Effector memory CD4-positive, alpha-beta T cell (primary cell): ENCODE data around the gene TMEM236.

Experiments
- DNase-seq, 3 donors: peaks; one replicate each; pipeline ENCODE4 v3.0.0-alpha.2; 2020
- H3K27ac ChIP-seq: 2 replicates; pipeline ENCODE4 v1.7.0; 2013; ENCODE audit warnings: mild to moderate bottlenecking, low read length, moderate library complexity; ENCODE audit not compliant: insufficient read depth, poor library complexity, severe bottlenecking
- H3K27me3 ChIP-seq: replicated peaks from 2 replicates; pipeline ENCODE4 v1.7.0; 2013; ENCODE audit warnings: mild to moderate bottlenecking, low read length; ENCODE audit not compliant: insufficient read depth, control insufficient read depth, poor library complexity, severe bottlenecking
- H3K36me3 ChIP-seq: 2 replicates; pipeline ENCODE4 v1.7.0; 2013; ENCODE audit warnings: mild to moderate bottlenecking, low read length, moderate library complexity; ENCODE audit not compliant: control insufficient read depth, insufficient read depth
- H3K4me1 ChIP-seq: 2 replicates; pipeline ENCODE4 v1.7.0; 2013; ENCODE audit warnings: low read length, mild to moderate bottlenecking; ENCODE audit not compliant: control insufficient read depth, insufficient read depth, poor library complexity, severe bottlenecking
- H3K4me3 ChIP-seq: 2 replicates; pipeline ENCODE4 v1.7.0; 2013; ENCODE audit warnings: low read length, low read depth, mild to moderate bottlenecking; ENCODE audit not compliant: insufficient read depth, poor library complexity, severe bottlenecking
- H3K9me3 ChIP-seq: 2 replicates; pipeline ENCODE4 v1.7.0; 2013; ENCODE audit warnings: mild to moderate bottlenecking, low read length, moderate library complexity; ENCODE audit not compliant: control insufficient read depth

The TMEM236 gene

DNA sequence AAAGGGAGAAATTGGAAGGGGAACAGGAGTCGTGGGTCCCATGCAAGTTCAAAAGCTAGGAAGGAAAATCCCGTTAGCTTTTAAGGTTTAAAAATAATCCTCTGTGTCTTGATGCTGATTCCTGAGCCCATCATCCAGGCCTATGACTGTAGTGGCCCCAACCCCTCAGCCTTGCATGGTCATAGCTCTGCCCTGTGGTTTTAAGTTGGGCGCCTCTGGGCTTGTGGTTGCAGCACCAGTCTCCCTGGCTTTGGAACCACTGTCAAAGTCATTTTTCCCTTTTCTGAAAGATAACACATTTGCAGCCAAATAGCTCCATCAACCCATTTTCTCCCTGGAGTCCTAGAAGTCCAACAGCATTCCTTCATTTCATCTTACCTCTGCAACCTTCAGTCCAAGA is 13.6 kb downstream of the TMEM236 start:
- Histone ChIP-seq H3K27me3 (no peaks in the 10 kb centered on the region), H3K9me3 (no peaks in the 10 kb centered on the region), H3K27ac (no peak overlapping the region), H3K36me3 (no peaks in the 10 kb centered on the region), H3K4me3 (no peak overlapping the region), H3K4me1 (no peaks in the 10 kb centered on the region)
- no peak for DNase-seq

DNA sequence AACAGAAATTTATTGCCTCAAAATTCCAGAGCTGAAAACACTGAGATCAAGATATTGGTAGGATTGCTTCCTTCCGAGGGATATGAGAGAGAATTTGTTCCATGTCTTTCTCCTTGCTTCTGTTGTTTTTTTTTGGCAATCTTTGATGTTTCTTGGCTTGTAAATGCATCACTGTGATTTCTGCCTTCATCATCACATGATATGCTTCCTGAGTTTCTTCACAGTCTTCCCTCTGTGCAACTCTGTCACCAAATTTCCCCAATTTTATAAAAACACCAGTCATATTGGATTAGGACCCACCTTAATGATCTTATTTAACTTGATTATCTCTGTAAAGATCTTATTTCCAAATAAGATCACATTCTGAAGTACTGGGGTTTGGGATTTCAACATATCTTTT is 14.7 kb downstream of the TMEM236 start:
- H3K27ac ChIP-seq: no peak overlapping the region
- DNase-seq: no peak
- H3K27me3 ChIP-seq: no peaks in the 10 kb centered on the region
- H3K4me3 ChIP-seq: no peak overlapping the region
- no peaks in the 10 kb centered on the region for H3K36me3 ChIP-seq
- H3K4me1 ChIP-seq: no peaks in the 10 kb centered on the region
- no peaks in the 10 kb centered on the region for H3K9me3 ChIP-seq

DNA sequence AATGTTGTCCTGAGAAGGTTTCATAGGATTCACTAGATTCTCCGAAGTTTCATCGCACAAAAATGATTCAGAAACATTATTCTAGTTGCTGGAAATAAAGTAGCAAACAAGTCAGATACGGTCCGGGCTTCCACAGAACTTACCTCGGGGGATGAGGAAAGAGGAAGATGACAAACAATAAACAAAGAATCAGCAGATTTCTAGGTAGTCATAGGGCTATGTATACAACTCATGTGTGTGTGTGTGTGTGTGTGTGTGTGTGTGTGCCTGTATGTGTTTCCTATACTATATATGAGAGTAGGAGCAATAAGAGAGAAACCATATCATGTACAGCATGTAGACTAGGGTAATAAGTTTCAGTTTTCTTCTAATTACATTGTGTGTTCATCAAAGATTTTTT is 16.5 kb downstream of the TMEM236 start:
- DNase-seq: no peak

DNA sequence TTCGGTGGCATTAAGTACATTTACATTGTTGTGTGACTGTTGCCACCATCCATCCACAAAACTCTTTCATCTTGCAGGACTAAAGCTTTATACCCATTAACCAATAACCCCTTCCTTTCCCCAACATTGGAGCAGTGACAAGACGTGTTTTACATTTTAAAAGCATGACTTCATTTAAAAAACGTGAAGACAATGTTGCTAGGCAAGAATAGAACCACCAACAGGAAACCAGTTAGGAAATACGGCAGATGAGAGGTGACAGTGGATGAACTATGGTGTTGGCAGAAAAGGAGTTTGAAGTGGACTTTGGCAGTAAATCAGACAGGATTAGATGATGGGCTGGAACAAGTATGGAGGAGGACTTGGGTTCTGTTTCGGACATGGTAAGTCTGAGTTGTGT is 17.0 kb downstream of the TMEM236 start:
- no peak for DNase-seq
- Histone ChIP-seq H3K36me3 (no peaks in the 10 kb centered on the region), H3K27ac (no peak overlapping the region), H3K27me3 (no peaks in the 10 kb centered on the region), H3K9me3 (no peaks in the 10 kb centered on the region), H3K4me3 (no peak overlapping the region), H3K4me1 (no peaks in the 10 kb centered on the region)

More for the DNA sequence above, 16.5 kb downstream of the TMEM236 start:
- H3K36me3 ChIP-seq: no peaks in the 10 kb centered on the region
- no peak overlapping the region for H3K4me3 ChIP-seq
- H3K27ac ChIP-seq: no peak overlapping the region
- H3K4me1 ChIP-seq: no peaks in the 10 kb centered on the region
- H3K27me3 ChIP-seq: no peaks in the 10 kb centered on the region
- no peaks in the 10 kb centered on the region for H3K9me3 ChIP-seq

DNA sequence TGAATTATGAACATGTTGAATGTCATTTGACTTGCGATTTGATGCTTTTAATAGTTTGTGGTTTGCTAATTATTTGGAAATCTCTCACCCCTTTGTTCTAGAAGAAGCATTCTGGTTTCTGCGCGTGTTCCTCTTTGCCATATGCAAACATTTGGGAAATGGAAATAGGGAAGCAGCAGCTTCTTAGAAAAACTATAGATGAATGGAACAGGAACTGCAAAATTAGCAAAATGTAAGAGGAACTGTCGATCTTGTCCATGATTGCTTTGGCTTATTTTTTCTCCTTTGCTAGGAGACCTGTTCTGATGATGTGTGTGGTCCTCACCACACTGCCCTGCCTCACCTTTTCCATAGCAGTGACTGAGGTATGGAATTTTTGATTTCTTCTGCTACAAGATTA is 19.0 kb downstream of the TMEM236 start:
- H3K4me3 ChIP-seq: no peak overlapping the region
- no peak for DNase-seq
- H3K36me3 ChIP-seq: no peaks in the 10 kb centered on the region
- H3K27me3 ChIP-seq: no peaks in the 10 kb centered on the region
- H3K27ac ChIP-seq: no peak overlapping the region
- H3K4me1 ChIP-seq: no peaks in the 10 kb centered on the region
- no peaks in the 10 kb centered on the region for H3K9me3 ChIP-seq

DNA sequence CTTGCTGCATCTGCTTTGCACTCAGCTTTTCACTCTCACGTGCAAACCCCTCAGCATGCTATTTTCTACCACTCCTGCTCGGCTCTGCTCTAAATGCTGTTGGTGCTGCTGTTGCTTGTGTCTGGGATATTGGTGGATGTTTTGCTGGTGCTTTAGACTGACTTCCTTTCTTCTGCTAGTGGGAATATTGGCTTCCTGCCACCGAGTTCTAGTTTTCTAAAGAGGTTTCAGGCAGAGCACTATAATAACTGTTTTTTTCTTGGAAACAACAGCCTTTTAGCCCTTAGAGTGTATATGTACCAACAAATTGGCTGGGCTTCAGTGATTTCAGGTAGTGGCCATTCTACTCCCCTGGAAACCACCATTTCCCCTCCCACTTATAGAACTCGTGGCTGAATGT is 27.8 kb downstream of the TMEM236 start:
- no peaks in the 10 kb centered on the region for H3K9me3 ChIP-seq
- no peaks in the 10 kb centered on the region for H3K4me1 ChIP-seq
- H3K27me3 ChIP-seq: no peaks in the 10 kb centered on the region
- H3K4me3 ChIP-seq: no peak overlapping the region
- no peaks in the 10 kb centered on the region for H3K36me3 ChIP-seq
- H3K27ac ChIP-seq: no peak overlapping the region
- DNase-seq: no peak

DNA sequence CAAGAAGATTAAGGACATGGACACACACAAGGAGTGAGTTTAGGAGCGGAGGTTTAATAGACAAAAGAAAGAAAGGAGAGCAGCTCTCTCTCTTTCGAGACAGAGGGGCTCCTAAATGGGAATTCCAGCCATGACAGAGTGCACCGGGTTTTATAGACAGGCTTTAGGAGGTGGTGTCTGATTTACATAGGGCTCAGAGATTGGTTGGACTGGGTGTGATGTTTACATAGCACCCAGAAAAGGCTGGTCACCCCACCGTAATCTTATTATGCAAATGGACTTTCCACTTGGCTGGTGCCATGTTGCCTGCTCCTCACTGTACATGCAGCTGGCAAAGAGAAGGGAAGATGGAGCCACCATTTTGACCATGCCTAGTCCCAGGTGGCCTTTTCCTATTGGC is 28.7 kb downstream of the TMEM236 start:
- DNase-seq: no peak
- Histone ChIP-seq H3K36me3 (no peaks in the 10 kb centered on the region), H3K27ac (no peak overlapping the region), H3K4me1 (no peaks in the 10 kb centered on the region), H3K27me3 (no peaks in the 10 kb centered on the region), H3K9me3 (no peaks in the 10 kb centered on the region), H3K4me3 (no peak overlapping the region)

DNA sequence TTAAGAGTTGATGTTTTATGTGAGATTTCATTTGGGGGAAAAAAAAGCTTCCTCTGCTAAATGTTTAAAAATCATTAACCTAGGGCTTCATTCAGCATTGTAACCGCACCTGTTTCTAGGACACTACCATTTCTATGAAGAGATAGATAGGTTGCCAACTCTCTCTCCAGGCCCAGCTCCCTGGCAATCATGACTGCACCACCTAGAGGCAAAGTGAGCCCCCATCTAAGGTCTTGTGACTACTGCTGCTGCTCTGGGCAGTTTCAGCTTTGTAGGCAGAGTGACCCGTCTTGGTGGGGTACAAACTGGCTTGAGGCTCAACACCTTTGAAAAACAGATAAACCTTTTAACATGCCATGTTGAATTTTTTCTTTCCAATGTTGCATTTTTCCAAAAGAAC is 29.9 kb downstream of the TMEM236 start:
- no peaks in the 10 kb centered on the region for H3K36me3 ChIP-seq
- no peaks in the 10 kb centered on the region for H3K4me1 ChIP-seq
- no peak overlapping the region for H3K27ac ChIP-seq
- DNase-seq: no peak
- no peak overlapping the region for H3K4me3 ChIP-seq
- H3K9me3 ChIP-seq: no peaks in the 10 kb centered on the region
- H3K27me3 ChIP-seq: no peaks in the 10 kb centered on the region

DNA sequence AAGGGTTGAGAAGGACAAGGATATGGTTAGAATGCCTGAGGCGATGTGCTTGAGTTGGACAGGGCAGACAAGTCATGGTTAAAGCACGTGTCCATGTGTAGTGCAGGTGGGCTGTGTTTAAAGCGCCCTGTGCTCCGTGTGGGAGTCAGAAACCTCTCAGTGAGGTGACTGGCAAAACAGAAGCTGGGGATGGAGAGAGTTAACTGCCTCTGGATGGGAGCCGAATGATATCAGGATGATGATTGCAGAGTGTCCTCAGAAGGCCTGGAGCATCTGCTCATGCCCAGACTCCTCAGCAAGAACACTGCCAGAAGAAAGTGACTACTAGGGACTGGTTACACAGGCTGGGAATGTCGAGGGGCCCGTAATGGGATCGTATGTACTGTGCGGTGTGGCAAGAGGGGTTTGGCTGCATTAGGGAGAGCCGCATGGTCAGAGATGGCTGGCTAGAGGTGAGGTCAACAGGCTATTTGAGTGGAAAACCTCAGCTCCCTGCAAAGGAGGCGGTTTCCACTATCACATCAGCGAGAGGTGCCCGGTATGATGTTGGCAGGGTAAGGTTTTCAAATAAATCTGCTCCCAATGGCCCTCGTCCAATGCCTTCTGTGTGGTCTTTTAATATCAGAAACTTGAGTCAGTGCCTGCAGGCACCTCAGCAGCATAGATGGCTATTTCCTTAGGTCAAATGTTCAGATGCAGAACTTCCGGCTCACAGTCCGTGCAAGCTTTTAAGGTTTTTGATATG is 31.1 kb downstream of the TMEM236 start:
- Histone ChIP-seq H3K36me3 (no peaks in the 10 kb centered on the region), H3K27ac (no peak overlapping the region), H3K4me1 (no peaks in the 10 kb centered on the region), H3K27me3 (no peaks in the 10 kb centered on the region), H3K9me3 (no peaks in the 10 kb centered on the region), H3K4me3 (no peak overlapping the region)
- DNase-seq: no peak

DNA sequence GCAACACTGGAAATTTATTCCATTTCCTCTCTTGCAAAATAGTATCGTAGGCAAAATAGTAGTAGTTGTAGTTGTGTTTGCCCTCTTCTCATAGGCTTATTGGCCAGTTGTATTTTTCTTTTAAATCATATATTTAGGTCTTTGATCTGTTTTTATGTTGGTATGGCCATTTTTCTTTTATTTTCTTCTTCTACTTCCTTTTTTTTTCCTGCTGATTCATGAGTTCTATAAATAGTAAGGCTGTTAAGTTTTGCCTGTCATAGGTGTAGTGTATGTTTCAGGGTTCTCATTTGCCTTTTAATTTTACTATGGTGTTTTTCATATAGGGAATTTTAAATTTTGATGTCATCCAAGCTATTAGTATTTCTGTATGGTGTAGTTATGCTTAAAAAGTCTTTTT is 31.8 kb downstream of the TMEM236 start:
- no peak for DNase-seq
- Histone ChIP-seq H3K27me3 (no peaks in the 10 kb centered on the region), H3K9me3 (no peaks in the 10 kb centered on the region), H3K27ac (no peak overlapping the region), H3K4me3 (no peak overlapping the region), H3K4me1 (no peaks in the 10 kb centered on the region), H3K36me3 (no peaks in the 10 kb centered on the region)
